Vagina (tissue), 2 donors: ENCODE results near the gene FBXO24.

Experiments used
- POLR2A ChIP-seq, 2 donors: fragments of 450-650 bp; IDR thresholded peaks; one replicate each; pipeline ENCODE4 v1.6.1; 2017; ENCODE audit warnings: antibody characterized with exemption in 2 of 2, mild to moderate bottlenecking in 2 of 2, moderate library complexity in 2 of 2
- TF ChIP-seq, protein P1 (sequence below), 3 experiments: fragments of 450-650 bp in 2 of 3; fragments of 200-600 bp in 1 of 3; sonication (generic) in 1 of 3; IDR thresholded peaks; one replicate each; pipeline ENCODE4 v1.5.1; 2017 to 2019; ENCODE audit warnings: antibody characterized with exemption in 3 of 3, mild to moderate bottlenecking in 2 of 3, moderate library complexity in 2 of 3

DNA sequence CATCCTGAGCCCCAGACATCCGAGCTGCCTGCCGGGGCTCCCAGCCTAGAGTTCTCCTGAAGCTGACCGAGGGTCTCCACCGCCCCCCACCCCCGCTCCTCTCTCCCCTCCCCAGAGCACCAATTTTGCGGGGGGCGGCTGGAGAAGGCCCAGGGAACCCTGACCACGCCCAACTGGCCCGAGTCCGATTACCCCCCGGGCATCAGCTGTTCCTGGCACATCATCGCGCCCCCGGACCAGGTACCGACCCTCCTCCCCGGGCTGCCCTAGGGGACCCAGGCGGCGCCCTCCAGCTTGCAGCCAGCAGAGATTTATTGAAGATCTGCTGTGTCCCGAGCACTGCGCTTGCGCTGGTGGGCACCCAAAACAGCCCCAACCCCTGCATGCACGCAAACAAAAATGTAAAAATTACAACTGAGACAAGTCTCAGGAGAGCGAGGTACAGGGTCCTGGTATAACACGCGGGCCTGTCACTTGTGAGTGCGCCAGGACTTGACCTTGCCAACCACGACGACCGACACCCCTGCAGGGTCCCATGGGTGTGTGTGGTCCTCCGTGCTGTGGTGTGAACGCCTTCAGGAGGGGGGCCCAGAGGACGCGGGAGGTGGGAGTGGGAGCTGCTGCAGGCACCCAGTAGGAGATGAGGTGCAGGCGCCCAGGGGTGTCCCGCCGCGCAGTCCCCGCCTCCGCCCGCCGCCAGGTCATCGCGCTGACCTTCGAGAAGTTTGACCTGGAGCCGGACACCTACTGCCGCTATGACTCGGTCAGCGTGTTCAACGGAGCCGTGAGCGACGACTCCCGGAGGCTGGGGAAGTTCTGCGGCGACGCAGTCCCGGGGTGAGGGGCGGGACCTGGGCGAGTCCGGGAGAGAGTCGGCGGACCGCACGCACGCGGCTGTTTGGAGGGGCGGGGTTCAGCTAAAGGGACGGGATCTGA lies 19.1 kb downstream of the FBXO24 start:
- TF ChIP-seq, protein P1, sequence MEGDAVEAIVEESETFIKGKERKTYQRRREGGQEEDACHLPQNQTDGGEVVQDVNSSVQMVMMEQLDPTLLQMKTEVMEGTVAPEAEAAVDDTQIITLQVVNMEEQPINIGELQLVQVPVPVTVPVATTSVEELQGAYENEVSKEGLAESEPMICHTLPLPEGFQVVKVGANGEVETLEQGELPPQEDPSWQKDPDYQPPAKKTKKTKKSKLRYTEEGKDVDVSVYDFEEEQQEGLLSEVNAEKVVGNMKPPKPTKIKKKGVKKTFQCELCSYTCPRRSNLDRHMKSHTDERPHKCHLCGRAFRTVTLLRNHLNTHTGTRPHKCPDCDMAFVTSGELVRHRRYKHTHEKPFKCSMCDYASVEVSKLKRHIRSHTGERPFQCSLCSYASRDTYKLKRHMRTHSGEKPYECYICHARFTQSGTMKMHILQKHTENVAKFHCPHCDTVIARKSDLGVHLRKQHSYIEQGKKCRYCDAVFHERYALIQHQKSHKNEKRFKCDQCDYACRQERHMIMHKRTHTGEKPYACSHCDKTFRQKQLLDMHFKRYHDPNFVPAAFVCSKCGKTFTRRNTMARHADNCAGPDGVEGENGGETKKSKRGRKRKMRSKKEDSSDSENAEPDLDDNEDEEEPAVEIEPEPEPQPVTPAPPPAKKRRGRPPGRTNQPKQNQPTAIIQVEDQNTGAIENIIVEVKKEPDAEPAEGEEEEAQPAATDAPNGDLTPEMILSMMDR (IDR thresholded peaks at IDR 0.05) = no peak
- TF ChIP-seq POLR2A (IDR thresholded peaks at IDR 0.05) = no peak
